ENCODE results near the gene AMMECR1. TPM values are rescaled to one million over a fixed set of nuclear protein-coding genes. Genes with fewer than 3 reads are reported as not detected.

Gene AMMECR1
- total and polyA plus RNA-seq, 4 donors = 3.5 to 14.0 (median 5.7) TPM

DNA sequence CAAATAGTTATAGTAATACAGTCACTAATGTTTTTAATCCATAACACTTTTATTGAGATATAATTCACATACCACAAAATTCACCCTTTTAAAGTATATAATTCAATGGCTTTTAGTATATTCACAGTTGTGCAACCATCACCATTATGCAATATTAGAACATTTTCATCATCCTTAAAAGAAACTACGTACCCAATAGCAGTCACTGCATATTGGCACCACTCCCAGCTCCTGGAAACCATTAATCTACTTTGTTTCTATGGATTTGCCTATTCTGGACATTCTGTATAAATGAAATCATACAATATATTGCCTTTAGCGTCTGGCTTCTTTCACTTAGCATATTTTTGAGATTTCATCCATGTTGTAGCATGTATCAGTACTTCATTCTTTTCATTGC, 99.3 kb downstream of the AMMECR1 start:
- H3K27ac ChIP-seq (ENCODE audit: low read depth in 1 of 2, low read length in 1 of 2) = no peak overlapping the region
- DNase-seq (peak in 2 of 3 donors; percentile 42 to 43), ATAC-seq (ENCODE audit: insufficient read depth, low FRiP score) (no peak)
- H3K4me3 ChIP-seq = no peak overlapping the region
- H3K9ac ChIP-seq (ENCODE audit: insufficient read depth in 1 of 2, low read length in 2 of 2) = no peak overlapping the region
- H3K9me3 ChIP-seq (ENCODE audit: control insufficient read depth in 4 of 4, insufficient read depth in 3 of 4, low read length in 3 of 4) = no peaks in the 10 kb centered on the region
- TF ChIP-seq, protein P1, sequence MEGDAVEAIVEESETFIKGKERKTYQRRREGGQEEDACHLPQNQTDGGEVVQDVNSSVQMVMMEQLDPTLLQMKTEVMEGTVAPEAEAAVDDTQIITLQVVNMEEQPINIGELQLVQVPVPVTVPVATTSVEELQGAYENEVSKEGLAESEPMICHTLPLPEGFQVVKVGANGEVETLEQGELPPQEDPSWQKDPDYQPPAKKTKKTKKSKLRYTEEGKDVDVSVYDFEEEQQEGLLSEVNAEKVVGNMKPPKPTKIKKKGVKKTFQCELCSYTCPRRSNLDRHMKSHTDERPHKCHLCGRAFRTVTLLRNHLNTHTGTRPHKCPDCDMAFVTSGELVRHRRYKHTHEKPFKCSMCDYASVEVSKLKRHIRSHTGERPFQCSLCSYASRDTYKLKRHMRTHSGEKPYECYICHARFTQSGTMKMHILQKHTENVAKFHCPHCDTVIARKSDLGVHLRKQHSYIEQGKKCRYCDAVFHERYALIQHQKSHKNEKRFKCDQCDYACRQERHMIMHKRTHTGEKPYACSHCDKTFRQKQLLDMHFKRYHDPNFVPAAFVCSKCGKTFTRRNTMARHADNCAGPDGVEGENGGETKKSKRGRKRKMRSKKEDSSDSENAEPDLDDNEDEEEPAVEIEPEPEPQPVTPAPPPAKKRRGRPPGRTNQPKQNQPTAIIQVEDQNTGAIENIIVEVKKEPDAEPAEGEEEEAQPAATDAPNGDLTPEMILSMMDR (IDR thresholded peaks at IDR 0.05; ENCODE audit: control extremely low read depth, extremely low read depth) = no peak
- peaks cover 0 to 16% (median 15%) of the 10 kb centered on the region in 3 donors for H3K27me3 ChIP-seq (ENCODE audit: control insufficient read depth in 3 of 3, insufficient read depth in 3 of 3, low read length in 2 of 3)
- H3K36me3 ChIP-seq (ENCODE audit: control insufficient read depth in 4 of 4, insufficient read depth in 4 of 4, low read length in 4 of 4) = no peaks in the 10 kb centered on the region
- 49 to 66% methylated on average over 2 of the region's 2 CpGs for WGBS, 2 donors
- no peaks in the 10 kb centered on the region for H3K4me1 ChIP-seq (ENCODE audit: control insufficient read depth in 5 of 5, insufficient read depth in 5 of 5, low read length in 5 of 5)

DNA sequence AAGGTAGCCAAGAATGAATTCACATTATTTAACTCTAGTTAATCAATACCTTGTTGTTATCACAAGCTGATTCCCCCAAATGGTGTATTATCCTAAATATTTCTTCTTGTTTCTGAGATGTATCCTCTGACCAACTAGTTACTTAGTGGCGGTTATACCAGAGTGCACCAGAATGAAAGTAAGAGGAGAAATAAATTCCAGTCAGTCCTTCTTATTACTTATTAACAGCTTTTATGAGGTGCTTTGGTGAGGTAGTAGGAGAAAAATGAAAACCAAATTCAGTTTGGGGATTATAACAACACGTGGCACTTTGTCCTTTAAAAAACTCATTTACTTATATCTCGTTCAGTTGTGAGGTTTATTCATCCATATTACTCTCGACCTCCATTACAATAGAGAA, 101.9 kb downstream of the AMMECR1 start:
- H3K27me3 ChIP-seq (ENCODE audit: control insufficient read depth in 3 of 3, insufficient read depth in 3 of 3, low read length in 2 of 3) = peaks cover 0 to 21% (median 14%) of the 10 kb centered on the region in 3 donors
- no peaks in the 10 kb centered on the region for H3K9me3 ChIP-seq (ENCODE audit: control insufficient read depth in 4 of 4, insufficient read depth in 3 of 4, low read length in 3 of 4)
- no peak for ATAC-seq (ENCODE audit: insufficient read depth, low FRiP score)
- no peak overlapping the region for H3K9ac ChIP-seq (ENCODE audit: insufficient read depth in 1 of 2, low read length in 2 of 2)
- WGBS, 2 donors = 67 to 89% methylated on average over 4 of the region's 4 CpGs
- TF ChIP-seq, protein P1 (IDR thresholded peaks at IDR 0.05; ENCODE audit: control extremely low read depth, extremely low read depth) = no peak
- H3K36me3 ChIP-seq (ENCODE audit: control insufficient read depth in 4 of 4, insufficient read depth in 4 of 4, low read length in 4 of 4) = no peaks in the 10 kb centered on the region
- no peaks in the 10 kb centered on the region for H3K4me1 ChIP-seq (ENCODE audit: control insufficient read depth in 5 of 5, insufficient read depth in 5 of 5, low read length in 5 of 5)
- no peak overlapping the region for H3K27ac ChIP-seq (ENCODE audit: low read depth in 1 of 2, low read length in 1 of 2)
- H3K4me3 ChIP-seq = no peak overlapping the region
- peak in 1 of 3 donors; percentile 12 for DNase-seq

DNA sequence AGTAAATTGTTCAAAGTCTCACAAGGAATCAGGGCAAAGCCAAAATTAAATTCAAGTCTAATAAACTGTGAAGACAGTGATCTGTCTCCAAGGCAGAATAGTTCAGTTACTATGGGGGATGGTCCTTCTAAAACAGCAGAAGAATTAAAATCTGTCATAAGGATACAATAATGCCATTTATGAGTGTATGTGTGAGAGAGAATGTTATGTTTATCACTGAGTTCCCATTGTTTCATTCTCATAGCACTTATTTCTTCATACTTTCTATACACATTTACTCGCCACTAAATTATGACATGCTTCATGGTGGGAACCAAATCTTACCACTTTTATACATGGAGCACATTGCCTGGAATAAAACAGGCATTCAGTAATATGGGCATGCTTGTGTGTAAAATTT, 102.5 kb downstream of the AMMECR1 start:
- no peak overlapping the region for H3K27ac ChIP-seq (ENCODE audit: low read depth in 1 of 2, low read length in 1 of 2)
- no peak overlapping the region for H3K4me3 ChIP-seq
- H3K9me3 ChIP-seq (ENCODE audit: control insufficient read depth in 4 of 4, insufficient read depth in 3 of 4, low read length in 3 of 4) = no peaks in the 10 kb centered on the region
- 70 to 83% methylated on average over 1 of the region's 1 CpG for WGBS, 2 donors
- TF ChIP-seq, protein P1 (IDR thresholded peaks at IDR 0.05; ENCODE audit: control extremely low read depth, extremely low read depth) = no peak
- peaks cover 0 to 2% (median 0%) of the 10 kb centered on the region in 5 donors for H3K4me1 ChIP-seq (ENCODE audit: control insufficient read depth in 5 of 5, insufficient read depth in 5 of 5, low read length in 5 of 5)
- no peak for DNase-seq
- H3K27me3 ChIP-seq (ENCODE audit: control insufficient read depth in 3 of 3, insufficient read depth in 3 of 3, low read length in 2 of 3) = peaks cover 0 to 21% (median 20%) of the 10 kb centered on the region in 3 donors
- no peak overlapping the region for H3K9ac ChIP-seq (ENCODE audit: insufficient read depth in 1 of 2, low read length in 2 of 2)
- no peaks in the 10 kb centered on the region for H3K36me3 ChIP-seq (ENCODE audit: control insufficient read depth in 4 of 4, insufficient read depth in 4 of 4, low read length in 4 of 4)
- ATAC-seq (ENCODE audit: insufficient read depth, low FRiP score) = no peak

DNA sequence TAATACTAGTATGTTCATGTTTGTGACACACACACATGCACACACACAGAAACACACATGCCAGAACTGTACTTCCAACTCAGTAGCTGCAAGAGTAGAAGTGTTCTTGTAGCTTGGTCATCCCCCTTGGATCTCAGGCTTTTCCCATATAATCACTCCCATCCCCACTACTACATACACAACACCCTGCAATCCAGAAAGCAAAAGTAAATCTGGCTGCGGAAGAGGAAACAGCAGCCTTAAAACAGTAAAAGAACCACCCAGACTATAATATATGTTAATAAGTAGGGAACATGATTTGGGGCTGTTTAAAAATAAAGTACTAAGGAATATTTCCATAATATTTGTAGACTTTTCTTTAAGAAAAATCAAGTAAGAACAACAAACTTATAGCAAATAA, 103.2 kb downstream of the AMMECR1 start:
- peaks cover 0 to 22% (median 20%) of the 10 kb centered on the region in 3 donors for H3K27me3 ChIP-seq (ENCODE audit: control insufficient read depth in 3 of 3, insufficient read depth in 3 of 3, low read length in 2 of 3)
- no peak overlapping the region for H3K4me3 ChIP-seq
- DNase-seq = no peak
- TF ChIP-seq, protein P1 (IDR thresholded peaks at IDR 0.05; ENCODE audit: control extremely low read depth, extremely low read depth) = no peak
- no peak for ATAC-seq (ENCODE audit: insufficient read depth, low FRiP score)
- WGBS, 2 donors = 59 to 81% methylated on average over 1 of the region's 1 CpG
- H3K4me1 ChIP-seq (ENCODE audit: control insufficient read depth in 5 of 5, insufficient read depth in 5 of 5, low read length in 5 of 5) = peaks cover 0 to 2% (median 0%) of the 10 kb centered on the region in 5 donors
- H3K9ac ChIP-seq (ENCODE audit: insufficient read depth in 1 of 2, low read length in 2 of 2) = no peak overlapping the region
- H3K9me3 ChIP-seq (ENCODE audit: control insufficient read depth in 4 of 4, insufficient read depth in 3 of 4, low read length in 3 of 4) = no peaks in the 10 kb centered on the region
- H3K27ac ChIP-seq (ENCODE audit: low read depth in 1 of 2, low read length in 1 of 2) = no peak overlapping the region
- H3K36me3 ChIP-seq (ENCODE audit: control insufficient read depth in 4 of 4, insufficient read depth in 4 of 4, low read length in 4 of 4) = no peaks in the 10 kb centered on the region

Data from lung (tissue), 12 donors.